NCI-H82 treated with DMSO at 0.1 percent for 48 hours (cell line): ENCODE results near the gene CDC25C.
"Not testable (repeated sequence)": the region's sequence is repeated elsewhere in the genome, so short reads cannot be mapped to it uniquely, and the experiment has no call there.

Source experiments
- DNase-seq: peaks from one replicate; lab custom pipeline; 2025; ENCODE audit not compliant: unreplicated experiment; lab: John Stamatoyannopoulos, UW

The CDC25C gene

DNA sequence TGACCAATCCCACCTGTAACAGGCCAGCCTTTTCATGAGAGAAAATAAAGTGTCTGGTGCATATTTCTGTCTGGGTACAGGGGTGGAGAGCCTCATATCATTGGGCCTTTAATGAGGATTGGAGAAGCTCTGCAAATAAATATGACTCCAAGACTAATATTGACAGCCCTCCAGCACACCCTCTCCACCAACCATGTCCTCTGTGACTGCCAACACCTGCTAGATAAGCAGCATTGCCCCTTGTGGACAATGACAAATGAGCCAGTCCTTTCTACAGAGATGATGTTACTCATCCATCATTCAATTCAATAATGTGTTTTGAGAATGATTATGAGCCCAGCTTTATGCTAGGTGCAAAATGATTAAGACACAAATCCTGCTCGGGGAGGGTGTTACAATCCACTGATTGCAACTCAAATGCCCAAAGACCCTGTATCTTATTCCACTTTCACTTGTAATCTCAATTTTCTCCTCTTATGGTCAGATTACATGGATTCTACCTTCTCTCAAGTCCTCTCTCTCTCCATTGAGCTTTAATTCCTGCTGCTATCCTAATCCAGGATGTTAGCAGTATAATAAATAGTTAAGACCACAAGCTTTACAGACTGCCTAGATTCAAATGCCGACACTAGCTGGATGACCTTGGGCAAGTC, 55.1 kb downstream of the CDC25C start:
- DNase-seq, result no peak

DNA sequence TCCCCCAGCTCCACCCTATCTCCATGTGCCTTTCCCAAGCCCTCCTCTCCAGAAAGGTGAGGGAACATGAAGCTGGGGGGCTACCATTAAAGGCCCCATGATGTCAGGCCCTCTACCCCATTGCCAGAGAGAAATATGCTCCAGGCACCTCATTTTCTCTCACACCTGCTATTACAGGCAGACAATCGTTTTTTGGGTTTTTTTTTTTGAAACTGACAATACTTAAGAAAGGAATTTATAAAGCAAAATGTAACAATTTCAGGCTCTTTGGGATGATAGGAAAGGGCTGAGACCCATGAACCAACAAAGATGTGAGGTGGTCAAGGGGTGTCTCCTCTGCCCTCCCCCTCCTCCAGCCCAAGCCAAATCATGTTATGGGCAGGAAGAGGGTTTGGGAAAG, 55.7 kb downstream of the CDC25C start:
- no peak for DNase-seq

DNA sequence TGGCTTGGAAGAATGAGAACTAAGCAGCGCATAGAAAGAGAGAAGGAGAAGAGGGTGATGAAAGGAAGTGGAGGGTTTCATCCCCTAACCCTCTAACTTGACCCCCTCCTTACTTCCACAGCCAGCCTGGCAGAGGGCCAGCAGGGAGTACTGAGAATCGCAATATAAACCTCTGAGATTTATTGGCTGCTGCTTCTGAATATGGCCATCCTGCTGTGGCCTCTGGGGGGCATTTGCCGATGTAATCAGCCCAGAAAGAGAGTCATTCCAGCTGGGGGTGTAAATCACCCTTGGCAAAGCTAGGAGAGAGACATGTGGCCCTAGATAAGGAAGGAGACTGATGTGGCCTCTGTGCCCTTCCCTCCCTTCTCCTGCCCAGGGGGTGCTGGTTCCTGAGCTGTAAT, 56.2 kb downstream of the CDC25C start:
- DNase-seq, result peak; percentile 14

DNA sequence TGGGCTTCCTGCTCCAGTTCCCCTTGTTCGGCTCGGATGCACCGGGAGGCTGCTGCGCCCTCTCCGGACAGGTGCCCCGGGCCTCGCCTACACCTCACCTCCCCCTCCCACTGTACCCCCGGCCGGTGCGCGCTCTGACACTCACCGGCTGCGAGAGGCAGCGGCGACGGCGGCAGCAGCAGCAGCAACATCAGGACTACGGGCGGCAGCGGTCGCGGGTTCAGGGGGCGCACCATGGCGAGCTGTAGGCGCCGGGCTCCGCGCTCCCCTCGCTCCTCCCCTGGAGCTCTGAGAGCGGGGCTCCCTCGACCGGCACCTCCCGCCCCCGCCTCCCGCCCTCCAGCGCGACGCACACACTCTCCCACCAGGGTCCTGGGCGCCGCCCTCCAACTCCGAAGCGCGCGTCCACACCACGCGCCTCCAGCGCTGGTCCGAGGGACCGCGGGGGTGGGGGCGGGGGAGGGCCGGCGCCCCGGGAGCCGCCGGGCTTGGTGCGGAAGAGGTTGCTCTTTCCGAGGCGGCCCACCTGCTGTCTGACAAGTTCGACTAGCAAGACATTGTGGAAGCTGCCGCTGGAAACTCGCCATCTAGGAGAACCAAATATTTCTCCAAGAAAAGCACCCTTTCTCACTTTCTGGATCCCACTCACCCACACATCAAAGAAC, 57.3 kb downstream of the CDC25C start, which contains the start of gene GFRA3:
Gene GFRA3 (minus strand): TSS at position 433 of the 665 bp plus-strand sequence. CDS start 197 bp downstream, at position 236.
- DNase-seq, result no peak

DNA sequence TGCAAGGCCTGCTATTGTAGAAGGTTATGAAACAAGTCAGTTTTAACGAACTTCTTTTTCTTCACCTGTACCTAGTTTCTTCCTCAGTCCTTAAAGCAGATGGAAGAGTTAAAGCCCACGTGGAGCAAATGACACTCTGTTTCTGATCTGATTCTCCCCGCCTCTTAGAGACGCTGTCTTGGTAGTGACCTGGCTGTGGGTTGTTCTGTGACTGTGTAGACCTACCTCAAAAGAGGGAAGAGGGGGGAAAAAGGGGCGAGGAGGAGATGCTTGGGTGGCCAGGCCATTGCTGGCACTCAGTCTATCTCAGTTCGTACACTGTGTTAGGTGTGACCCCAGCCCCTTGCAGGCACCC, 57.8 kb downstream of the CDC25C start:
- DNase-seq, result no peak

DNA sequence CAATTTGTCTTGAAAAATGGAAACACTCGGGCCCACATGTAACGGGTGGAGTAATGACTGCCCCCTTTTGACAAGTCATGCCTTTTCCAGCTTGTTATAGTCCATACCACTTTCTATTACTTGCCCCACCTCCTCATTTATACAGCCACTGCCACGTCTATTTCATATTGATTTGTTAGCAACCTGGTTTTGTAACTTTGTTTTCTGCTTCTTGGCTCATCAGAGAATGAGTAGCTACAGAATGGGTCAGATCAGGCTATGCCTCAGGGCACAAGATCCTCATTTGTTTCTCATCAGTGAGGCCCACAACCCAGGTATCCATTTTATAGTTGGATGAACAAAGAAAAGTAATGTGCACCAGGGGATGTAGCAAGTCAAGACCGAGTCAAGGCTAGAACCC, 58.9 kb downstream of the CDC25C start:
- DNase-seq, result no peak

- no peak for DNase-seq
Measured at GRCh38 chr5:138271281-138271680, 60.3 kb downstream of the CDC25C start.

DNA sequence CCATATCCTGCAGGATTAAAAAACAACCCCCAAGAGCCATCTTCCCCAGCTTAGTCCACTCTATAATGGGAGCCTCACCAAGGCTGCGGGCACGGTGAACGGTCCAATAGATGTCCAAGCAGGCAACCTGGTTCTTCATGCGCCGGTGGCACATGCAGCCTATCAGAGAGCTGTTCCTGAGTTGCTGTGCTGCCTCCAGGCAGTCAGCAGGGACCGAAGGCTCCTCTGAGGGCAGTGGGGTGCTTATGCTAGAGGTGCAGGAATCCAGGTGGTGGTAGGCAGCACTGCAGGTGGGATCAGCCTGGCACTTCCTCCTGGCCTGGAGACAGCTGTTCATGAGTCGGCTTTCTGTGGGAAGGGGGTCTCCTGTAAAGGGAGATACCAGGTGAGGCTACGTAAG, 67.4 kb downstream of the CDC25C start:
- no peak for DNase-seq

- no peak for DNase-seq
Measured at GRCh38 chr5:138263581-138263980, 68.0 kb downstream of the CDC25C start.

DNA sequence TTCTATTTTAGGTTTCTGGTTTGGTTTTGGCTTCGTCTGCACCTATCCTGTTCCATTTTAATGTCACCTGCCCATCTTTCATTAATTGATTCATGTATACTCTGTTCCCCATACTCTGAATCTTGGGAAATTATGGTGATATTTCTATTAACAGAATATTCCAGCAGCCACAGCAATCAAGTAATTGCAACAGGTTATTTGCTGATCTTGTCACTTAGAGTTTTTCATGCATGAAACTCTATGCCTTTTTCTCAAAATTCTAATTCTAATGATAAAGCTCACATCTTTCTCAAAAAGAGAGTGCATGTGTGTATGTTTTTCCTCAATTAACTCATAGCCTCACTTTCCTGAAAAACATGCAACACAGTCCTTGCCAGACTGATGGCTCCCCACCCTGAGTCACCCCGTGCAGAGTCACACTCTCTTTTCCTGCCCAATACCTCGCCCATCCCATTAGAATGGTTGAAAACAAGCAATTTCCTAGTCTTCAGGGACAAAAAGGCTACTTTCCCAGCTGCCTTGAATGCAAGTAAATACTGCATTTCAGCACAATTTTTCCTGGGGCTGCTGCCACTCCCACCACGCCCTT, 72.8 kb downstream of the CDC25C start:
- no peak for DNase-seq

DNA sequence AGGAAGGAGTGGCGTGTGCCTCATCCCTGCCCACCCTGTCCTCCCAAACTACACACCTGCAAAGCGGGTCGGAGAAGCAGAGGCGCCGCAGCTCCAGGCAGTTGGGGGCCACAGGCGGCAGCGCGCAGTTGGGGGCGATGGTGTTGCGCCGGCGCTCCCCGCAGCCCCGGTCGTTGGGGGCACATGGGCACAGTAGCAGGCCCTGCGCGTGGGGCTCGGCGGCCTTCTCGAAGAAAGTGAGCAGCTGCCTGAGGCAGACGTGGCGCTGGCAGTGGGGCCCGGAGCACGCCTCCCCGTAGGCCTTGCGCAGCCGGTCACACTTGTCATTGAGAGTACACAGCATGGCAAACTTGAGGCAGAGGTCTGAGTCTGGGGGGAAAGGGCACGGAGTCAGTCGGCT, 74.0 kb downstream of the CDC25C start:
- no peak for DNase-seq

- no peak for DNase-seq
Measured at GRCh38 chr5:138252944-138253343, 78.7 kb downstream of the CDC25C start.

DNA sequence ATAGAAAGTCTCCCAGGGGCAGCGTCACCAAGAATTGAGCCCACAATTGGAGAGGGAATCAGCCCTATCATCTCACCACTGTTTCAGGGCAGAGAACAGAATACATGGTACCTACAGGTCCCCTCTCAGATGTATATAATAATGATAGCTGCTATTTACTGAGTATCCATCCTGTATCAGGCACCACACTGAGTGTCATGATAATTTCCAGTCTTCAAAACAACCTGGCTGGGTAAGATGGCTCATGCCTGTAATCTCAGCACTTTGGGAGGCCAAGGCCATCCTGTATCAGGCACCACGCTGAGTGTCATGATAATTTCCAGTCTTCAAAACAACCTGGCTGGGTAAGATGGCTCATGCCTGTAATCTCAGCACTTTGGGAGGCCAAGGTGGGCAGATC, 83.8 kb downstream of the CDC25C start:
- not testable (repeated sequence) for DNase-seq

DNA sequence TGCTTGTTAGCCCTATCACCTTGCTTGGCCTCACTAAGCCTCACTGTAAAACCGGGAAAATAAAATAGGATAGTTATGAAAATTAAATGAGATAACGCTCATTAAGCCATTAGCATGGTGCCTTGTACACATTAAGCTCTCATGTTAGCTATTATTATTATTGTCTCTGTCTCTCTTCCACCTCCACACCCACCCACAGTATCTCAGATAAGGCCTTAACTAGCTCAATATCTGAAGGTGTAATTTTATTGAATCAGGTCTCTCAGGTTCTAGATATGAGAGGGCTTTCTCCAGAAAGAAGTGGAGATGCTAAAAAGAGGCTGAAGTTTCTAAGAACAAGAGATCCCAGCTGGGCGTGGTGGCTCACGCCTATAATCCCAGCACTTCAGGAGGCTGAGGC, 84.8 kb downstream of the CDC25C start:
- no peak for DNase-seq

GRCh38 chr5:138246334-138246733, 85.3 kb downstream of the CDC25C start:
- no peak for DNase-seq

- no peak for DNase-seq
Measured at GRCh38 chr5:138245717-138246116, 85.9 kb downstream of the CDC25C start.

GRCh38 chr5:138243794-138244193, 87.8 kb downstream of the CDC25C start:
- DNase-seq, result no peak

- DNase-seq, result peak; percentile 54
Measured at GRCh38 chr5:138241688-138242571, 89.7 kb downstream of the CDC25C start.

- DNase-seq, result no peak
Measured at GRCh38 chr5:138240650-138241385, 90.8 kb downstream of the CDC25C start.

DNA sequence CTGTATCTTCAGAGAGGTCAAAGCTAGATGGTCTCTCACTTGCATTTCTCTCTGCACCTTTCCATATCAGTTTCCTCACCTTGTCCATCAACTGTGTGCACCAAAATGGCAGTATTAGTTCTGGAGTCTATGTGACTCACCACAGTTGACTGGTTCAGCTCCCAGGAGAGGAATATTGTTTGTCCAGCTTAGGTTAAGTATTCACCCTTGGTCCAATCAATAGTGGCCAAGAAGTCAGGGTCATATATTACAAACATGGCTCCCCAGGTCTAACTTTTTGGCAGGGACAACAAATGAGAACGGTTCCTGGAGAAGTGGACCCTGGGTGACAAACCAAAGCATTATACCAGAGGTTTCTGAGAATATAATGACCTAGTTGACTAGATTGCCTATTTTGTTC, 93.6 kb downstream of the CDC25C start:
- DNase-seq, result no peak
